GM21526 (cell line): Measurements from ENCODE around the gene ADAM8.
"Not testable (repeated sequence)": the region's sequence is repeated elsewhere in the genome, so short reads cannot be mapped to it uniquely, and the experiment has no call there.

Experiments
- ATAC-seq: cut with Tn5 transposase; IDR thresholded peaks from one replicate; pipeline ENCODE4 v1.9.1; 2021; ENCODE audit warnings: moderate library complexity; ENCODE audit not compliant: unreplicated experiment, low FRiP score

The ADAM8 gene

DNA sequence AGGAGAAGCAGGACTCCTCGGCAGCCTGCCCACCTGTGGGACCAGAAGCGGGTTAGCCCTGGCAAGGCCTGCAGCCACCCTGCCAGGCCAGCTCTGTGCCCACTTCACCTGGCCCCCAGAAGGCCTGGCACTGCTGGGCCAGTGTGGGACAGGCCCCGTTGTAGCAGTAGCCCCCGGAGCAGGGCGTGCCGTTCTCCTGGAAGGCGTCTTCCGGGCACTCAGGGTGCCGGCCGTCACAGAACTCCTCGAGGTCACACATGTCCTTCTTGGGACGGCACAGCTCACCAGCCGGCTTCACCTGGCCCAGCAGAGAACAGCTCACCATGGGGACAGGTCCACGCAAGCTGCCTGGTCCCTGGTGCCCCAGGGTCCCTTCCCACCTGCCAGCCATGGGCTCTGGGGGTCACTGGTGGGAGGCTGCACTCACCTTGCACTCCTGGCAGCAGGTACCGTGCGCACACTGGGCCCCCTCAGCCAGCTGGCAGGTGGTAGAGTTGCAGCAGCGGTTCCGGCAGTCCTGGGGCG is 5.8 kb downstream of the ADAM8 start:
- ATAC-seq = no peak

DNA sequence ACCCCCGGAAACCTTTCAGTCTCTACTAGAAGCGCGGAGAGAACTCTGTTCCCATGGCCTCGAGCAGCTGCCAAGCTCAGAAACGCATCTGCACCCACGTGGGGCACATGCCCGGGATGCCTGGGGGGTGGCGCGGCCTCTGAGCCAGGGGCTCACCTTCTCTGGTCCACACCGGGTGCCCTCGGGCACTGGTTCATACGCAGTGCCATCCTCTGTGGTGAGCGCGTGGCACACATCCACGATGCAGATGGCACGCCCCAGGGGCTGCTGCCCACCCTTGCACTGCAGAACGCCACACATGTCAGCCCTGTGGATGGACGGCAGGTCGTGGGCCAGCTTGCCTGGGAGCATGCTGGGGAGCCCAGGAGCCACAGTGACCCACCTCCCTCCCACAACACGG is 6.5 kb downstream of the ADAM8 start:
- ATAC-seq = no peak

DNA sequence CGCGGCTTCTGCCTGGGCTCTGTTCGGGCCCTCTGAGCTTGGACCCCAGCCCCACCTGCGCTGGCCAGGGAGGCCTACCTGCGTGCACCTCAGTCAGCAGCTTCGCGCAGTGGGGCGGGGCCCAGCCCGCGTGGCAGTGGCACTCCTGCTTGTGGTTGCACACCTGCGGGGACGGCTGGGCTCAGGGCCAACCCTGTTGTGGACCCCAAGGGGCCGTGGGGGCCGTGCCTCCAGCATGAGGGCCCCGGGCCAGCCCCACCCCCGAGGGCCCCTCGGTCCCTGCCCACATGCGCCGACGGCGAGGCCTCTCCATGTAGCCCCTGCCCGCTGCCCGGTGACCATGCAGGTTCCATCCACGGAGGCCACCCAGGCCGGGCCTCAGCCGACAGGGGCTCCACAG is 7.3 kb downstream of the ADAM8 start:
- no peak for ATAC-seq

DNA sequence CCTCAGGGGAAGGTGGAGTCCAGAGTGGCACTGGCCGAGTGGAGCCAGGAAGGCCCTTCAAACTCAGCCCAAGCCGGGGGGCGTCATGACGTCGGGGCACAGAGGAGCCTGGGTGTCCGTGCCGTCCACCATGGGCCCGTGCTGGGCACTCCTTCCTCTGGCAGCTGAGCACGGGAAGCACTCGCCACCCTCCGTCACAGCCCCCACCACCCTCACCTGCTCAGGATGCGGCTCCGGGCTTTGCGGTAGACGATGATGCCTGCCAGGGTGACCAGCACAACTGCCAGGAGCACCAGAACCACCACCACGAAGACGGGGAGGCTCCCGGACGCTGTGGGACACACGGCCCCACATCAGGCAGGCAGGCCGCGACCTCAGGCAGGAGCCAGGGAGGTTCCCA is 8.1 kb downstream of the ADAM8 start:
- no peak for ATAC-seq

DNA sequence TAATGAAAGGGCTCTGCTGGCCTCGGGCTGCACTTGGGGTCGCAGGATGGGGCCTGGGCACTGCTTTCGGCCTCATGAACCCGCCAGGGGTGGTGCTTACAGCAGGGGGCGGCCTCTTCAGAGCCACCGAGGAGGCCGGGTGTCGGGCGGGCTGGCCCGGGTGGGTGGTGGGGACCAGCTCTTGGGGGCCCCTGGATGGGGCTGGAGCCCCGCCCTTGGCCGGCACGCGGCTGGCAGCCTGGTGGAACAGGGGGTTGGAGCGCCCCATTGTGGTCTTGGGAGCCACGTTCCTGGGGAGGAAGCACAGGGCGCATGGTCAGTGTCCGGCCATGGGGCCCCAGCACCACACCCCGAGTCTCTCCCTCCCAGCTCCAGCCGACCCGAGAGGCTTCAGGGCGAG is 8.8 kb downstream of the ADAM8 start:
- ATAC-seq = no peak

DNA sequence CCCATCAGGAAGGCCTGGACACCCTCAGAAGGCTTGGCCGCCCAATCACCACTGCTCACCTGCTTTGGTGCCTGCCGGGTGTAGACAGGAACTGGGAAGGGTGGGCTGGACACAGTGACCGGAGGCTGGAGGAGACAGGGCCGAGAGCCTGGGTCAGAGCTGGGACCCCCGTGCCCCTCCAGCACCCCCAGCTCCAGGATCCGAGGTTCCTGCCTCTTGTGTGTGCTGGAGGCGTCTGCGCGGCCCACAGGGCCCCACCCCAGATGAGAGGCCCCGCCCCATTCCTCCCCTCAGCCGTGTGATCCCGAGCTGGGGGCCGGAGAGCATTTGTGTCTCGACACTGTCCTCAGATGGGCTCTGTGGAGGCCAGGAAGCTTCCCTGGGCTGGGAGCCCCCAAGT is 9.4 kb downstream of the ADAM8 start:
- ATAC-seq = no peak

DNA sequence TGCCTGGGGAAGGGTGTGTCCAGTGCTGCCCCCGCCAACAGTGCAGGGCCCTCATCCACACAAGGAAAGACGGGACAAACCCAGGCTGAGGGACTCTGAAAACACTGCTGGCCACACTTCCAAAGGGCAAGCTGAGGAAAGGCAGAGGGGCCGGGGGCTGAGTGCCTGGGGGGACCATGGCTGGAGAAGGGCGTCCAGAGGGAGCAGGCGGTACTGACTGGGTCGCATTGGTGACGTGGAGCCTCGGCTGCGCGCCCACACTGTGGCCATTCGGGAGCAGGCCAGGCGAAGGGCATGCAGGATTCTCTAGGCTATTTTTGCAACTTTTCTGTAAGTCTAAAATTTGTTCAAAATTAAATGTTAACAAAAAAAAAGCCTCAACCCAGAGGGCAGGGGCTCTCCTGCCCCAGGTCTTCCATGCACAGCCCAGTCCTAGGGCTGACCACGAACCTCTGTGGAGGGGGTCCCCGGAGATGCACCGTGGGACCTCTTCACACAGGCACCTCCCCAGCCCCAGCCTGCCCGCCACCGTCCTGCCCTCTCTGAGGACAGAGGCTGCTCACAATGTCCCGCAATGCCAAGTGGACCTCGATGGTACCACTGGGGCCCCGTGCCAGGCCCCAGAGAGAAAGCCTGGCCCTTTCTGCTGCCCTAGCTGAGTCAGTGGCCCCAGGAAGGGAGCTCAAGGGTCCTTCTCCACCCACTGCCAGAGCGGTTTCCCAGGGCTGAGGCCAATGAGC is 10.4 kb downstream of the ADAM8 start:
- ATAC-seq = no peak

DNA sequence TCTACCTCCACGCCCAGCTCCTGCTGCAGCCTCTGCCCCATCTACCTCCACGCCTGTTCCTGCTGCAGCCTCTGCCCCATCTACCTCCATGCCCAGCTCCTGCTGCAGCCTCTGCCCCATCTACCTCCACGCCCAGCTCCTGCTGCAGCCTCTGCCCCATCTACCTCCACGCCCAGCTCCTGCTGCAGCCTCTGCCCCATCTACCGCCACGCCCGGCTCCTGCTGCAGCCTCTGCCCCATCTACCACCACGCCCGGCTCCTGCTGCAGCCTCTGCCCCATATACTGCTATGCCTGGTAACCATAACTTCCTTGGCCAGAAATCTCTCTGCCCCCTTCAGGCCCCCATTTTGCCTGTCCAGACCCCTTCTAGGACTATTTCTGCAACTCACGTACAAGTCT is 11.6 kb downstream of the ADAM8 start:
- ATAC-seq = not testable (repeated sequence)

DNA sequence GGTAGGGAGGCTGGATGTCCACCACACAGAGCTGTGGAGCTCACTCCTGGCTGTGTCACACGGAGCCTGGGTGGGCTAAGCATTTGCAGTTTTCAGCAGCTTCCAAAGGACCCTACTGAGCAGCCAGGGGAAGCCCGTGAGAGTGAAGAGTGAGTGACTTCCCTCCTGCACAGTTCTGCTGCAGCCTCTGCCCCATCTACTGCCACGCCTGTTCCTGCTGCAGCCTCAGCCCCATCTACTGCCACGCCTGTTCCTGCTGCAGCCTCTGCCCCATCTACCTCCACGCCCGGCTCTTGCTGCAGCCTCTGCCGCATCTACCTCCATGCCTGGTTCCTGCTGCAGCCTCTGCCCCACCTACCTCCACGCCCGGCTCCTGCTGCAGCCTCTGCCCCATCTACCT is 12.2 kb downstream of the ADAM8 start:
- ATAC-seq = no peak

DNA sequence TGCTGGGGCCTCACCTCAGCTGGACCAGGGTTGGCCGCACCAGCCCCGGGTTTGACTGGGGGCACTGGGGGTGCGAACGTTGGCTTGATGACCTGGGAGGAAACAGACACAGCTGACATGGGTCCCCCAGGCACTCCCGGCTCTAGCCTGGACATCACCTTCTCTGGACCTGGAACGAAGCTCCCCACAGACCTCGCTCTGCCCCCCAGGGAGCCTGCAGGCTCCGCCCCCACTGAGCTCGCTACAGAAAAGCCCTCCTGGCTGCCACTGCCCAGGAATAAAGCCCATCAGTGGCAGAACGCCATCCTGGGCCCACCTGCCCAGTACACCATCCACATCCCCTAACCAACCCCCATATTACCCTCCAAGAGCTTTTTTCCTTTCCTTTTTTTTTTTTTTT is 13.0 kb downstream of the ADAM8 start:
- no peak for ATAC-seq

DNA sequence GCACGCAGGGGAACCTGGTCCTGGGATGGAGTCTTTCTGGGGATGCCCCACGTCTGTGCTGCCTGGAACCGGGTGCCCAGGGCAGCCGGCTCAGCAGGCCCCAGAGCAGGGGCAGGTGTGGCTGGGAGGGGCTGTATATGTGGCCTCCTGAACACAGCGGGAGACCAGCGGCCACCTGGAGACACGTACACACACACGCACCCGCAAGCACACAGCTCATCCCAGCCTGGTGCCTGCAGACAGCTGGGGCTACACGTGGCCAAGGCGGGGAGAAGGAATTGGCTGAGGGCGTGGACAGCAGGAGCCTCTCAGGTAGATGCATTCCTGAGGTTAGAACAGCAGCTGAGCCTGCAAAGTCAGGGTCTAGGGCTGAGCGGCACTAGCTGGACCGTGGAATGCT is 14.0 kb downstream of the ADAM8 start:
- no peak for ATAC-seq

DNA sequence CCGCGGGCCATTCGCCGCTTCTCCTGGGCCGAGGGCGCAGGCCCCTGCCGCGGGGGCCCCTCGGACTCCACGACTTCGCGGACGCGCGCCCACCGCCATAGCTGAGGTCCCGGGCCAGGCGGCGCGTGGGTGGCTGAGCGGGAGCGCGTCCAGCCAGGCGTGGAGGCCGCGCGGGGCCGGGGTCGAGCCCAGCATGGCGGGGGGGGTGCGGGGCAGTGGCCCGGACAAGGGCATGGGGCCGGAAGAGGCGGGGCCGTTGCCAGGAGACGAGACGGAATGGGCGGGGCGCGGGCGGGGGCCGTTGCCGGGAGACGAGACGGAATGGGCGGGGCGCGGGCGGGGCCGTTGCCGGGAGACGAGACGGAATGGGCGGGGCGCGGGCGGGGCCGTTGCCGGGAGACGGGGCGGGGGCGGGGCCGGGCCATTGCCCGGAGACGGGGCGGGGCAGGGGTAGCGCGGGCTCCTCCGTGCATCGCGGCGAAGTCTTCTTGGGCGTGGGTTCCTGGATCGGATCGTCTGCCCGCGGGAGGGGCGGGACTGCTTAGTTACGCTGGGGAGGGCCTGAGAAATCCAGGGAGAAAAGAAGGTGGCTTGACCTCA is 14.8 kb downstream of the ADAM8 start:
- ATAC-seq = peak; percentile 42

DNA sequence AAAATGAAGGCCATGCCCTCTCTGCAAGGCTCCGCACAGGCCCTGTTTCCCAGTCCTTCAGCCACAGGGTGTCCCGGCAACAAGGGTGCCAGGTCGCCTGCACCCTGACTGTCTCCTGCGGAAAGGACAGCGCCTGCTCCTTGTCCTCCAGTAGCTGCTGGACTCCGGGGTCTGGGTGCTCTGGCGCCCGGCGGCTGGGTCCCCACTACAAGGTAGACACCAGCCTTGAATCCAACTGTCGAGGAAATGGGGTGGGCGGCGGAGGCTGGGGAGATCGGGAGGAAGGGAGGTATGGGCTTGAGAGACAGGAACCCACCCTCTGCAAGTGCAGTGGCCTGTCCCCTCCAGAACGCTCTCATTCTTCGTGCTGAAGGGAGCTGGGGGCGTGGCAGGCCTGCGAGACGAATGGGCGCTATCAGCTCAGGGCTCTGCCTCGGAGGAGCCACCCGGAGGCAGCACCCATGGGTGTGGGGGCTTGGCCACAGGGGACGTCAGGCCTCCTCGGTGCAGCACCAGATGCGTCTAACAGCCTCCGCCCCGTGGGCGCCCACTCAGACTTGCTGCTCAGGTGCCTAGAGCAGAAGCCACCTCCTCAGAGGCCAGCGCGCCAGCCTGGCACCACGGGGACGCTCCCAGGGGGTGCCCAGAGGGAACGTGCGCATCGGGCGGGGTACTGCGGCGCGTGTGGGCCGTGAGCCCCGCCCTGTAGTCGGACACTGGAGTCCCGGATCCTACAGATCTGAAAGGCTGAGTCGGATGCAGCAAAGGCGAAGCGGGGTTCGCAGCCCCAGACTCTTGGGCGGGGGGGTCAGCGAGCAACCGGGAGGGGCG is 15.6 kb downstream of the ADAM8 start:
- peak; percentile 54 for ATAC-seq

DNA sequence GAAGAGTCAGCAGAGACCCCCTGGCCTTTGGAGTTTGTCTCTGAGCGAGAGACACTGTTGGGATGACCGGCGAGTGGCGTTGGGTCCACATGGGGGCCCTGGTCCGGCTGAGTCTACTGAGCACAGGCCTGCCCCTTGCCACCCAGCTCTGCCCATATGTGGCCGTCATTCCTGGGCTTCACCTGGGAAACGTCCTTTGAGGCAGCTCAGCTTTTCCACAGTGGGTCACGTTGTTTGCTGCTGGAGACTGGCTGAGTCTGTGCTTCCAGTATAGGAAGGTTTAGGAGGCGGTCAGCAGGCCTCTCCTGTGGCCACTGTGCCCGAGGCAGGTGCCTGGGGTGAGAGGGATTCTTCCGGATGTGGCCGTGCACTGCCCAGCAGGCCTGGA is 17.1 kb downstream of the ADAM8 start:
- ATAC-seq = no peak

DNA sequence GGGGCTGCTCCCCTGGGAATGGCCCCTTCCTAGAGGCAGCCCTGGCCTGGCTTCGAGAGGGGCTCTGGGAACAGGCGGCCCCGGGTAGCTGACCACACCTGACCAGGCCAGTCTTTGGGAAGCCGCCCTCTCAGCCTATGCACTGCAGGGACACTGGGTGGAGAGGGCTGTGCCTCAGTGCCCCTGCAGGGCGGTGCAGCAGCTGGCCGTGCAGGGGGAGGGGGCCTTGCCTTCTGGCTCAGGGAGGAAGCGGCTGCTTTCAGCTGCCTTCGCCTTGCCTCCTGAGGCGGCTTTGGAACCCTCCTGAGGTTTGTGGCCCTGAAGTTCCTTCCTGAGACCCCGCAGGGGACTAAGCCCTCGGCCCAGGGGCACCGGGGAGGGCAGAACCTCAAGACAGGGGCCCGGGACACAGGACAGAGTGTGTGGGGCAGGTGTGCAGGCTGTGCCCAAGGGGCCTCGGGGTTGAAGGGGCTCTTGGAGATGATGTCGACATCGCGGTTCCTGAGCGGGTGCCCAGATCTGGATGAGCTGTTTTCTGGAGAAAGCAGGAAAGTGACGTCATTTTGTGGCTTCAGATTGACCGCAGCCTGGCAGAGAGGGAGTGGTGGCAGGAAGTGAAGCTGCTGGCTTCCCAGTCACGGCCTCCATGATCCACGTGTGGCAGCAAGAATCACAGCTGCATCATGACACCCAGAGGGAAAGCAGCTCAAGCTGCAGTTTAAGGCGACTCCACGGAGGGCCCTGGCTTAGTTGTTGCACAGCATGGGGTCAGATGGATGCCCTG is 17.7 kb downstream of the ADAM8 start:
- no peak for ATAC-seq

DNA sequence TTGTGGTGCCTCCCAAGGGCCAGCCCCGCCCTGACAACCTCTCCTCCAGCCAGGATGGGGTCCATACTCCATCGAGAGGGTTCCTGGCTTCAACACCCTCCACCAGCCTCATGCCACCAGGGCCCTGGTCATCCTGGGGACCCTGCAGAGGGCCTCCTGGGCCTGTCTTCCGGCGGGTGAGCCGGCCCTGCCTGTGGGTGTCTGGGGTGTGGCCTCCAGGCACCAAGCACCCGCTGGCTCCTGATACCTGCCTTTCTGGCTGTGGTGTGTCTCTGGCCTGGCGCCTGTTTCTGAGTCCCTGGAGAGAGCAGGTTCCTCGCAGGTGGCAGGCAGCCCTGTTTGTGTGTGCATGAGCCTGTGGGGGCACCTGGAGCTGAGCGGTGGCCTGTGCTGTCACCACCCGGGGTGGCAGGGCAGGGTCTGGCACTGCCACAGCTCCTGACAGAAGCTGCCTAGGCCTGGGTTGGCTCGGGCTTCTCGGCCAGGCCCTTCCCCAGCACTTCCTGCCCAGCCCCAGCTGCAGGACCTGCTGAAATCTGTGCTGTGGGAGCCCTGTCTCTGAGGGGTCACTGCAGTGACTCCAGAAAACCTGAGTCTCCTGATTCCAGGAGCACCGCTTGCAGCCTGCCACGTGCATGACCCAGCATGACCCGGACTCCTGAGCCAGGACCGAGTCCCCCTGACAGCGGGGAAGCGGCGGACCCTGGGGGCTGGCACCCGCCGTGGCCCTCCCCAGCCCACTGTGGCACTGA is 18.4 kb downstream of the ADAM8 start:
- no peak for ATAC-seq

DNA sequence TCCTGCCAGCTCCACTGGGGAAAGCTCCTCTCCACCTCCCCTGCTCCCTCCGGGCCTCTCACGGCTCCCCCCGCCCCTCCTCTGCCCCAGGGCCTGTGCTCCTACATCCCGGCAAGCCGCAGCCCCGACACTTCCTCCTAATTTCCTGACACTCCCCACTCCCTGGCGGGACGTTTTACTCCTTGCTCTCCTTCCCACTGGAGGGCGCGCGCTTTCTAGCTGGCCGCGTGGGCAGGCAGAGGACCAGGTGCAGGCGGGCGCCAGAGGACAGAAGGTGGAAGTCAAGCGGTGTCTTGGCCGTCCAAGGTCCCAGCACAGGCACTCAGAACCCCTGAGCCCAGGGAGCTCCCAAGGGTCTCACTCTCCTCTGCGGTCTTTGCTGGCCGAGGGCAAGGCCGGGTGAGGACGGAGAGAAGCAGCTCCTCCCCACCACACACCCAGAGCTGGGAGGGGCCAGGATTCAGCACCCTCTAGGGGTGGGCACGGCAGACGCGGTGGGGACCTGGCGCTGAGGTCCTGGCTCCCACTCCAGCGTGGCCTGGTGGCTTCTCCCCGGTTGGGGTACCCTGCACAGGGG is 19.1 kb downstream of the ADAM8 start:
- ATAC-seq = no peak

DNA sequence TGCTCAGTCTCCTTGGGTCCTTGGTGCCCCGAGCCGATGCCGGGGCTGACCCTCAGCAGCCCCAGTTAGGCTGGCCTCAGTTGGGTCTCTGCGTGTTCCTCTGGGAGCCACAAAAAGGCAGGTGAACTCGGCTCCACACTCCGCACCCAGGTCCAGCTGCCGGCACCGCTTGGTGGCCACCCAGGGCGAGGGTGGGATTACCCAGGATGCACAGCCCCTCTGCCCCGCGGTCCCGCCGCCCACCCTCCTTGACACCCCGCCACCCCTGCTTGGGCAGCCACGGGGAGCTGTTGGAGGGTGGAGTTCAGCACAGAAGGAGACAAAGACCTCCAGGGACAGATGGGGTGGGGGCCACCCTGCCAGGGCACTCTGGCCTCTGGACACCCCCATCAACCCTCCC is 21.3 kb downstream of the ADAM8 start:
- ATAC-seq = no peak

DNA sequence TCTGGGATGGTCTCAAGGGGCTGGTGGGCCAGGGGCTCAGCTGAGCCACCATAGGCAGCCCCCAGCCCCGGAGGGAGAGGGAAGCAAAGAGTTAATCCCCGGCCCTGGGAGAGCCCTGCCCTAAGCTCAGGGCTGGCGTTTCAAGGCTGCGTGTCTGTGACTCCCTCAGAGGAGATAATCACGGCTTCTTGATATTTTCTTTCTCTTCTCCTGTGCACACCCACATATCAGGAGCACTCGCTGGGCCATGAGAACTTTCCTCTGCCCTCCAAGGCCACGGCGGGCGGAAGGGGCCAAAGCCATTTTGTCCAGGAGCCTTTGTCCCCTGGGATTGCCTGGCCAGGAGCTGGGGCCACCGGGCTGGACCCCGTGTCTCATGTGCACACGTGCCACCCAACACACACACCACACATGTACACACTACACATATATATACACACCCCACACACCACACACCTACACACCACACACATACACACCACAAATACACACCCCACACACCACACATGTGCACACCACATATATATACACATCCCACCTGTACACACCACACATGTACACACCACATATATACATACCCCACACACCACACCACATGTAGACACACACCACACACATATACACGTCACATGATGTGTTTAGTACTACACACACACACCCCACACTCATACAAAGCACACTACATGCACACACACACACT is 22.1 kb downstream of the ADAM8 start:
- ATAC-seq = no peak
